Liver (tissue), 3 donors: ENCODE data around the gene ME2.

Experiments
- FOXA2 ChIP-seq: IDR thresholded peaks from 2 replicates; pipeline ENCODE4 v1.6.1; 2016; ENCODE audit warnings: antibody characterized with exemption
- HNF4A ChIP-seq, 2 donors: conservative IDR thresholded peaks; 2 replicates each; pipeline ENCODE4 v1.6.1; 2016; ENCODE audit warnings: antibody characterized with exemption in 2 of 2, mild to moderate bottlenecking in 2 of 2
- RAD21 ChIP-seq, 2 donors: IDR thresholded peaks; 2 replicates each; pipeline ENCODE4 v1.6.1; 2016; ENCODE audit warnings: antibody characterized with exemption in 2 of 2, mild to moderate bottlenecking in 2 of 2
- SP1 ChIP-seq: IDR thresholded peaks from 2 replicates; pipeline ENCODE4 v1.6.1; 2018; ENCODE audit warnings: antibody characterized with exemption, mild to moderate bottlenecking
- TAF1 ChIP-seq: conservative IDR thresholded peaks from 2 replicates; pipeline ENCODE4 v1.6.1; 2016; ENCODE audit warnings: antibody characterized with exemption, mild to moderate bottlenecking
- YY1 ChIP-seq: IDR thresholded peaks from 2 replicates; pipeline ENCODE4 v1.6.1; 2016; ENCODE audit warnings: antibody characterized with exemption, mild to moderate bottlenecking
- TF ChIP-seq, protein P1 (sequence below): IDR thresholded peaks from 2 replicates; pipeline ENCODE4 v1.6.1; 2016; ENCODE audit warnings: antibody characterized with exemption
- TF ChIP-seq, protein P2 (sequence below): fragments of 150-350 bp; IDR thresholded peaks from 2 replicates; pipeline ENCODE4 v1.5.1; 2017; ENCODE audit warnings: improper control_type of control experiment, low read depth, low read length; ENCODE audit not compliant: missing input control
- TF ChIP-seq, protein P3 (sequence below): IDR thresholded peaks from 2 replicates; pipeline ENCODE4 v1.6.1; 2016; ENCODE audit warnings: antibody characterized with exemption
- TF ChIP-seq, protein P4 (sequence below): IDR thresholded peaks from 2 replicates; pipeline ENCODE4 v1.6.1; 2016; ENCODE audit warnings: antibody characterized with exemption, mild to moderate bottlenecking
- donor health status: healthy.
- donor health status: healthy.

DNA sequence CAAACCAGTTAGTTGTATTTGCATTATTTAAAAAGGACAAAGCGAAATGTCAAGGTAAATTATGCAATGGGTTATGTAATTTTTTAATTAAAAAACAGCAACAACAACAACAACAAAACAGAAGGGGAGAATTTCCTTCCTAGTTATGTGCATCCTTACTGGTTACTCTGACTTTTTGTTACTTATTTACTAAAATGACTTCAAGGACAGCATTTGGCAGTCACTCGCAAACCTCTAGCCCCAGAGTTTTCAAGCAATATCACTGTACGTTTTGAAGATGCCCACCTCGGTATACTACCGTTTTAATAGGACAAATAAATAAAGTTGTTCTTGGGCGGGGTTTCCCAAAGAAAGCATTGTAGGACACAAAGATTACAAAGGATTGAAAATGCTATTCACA, 34.4 kb upstream of the ME2 start:
- TF ChIP-seq, protein P1, sequence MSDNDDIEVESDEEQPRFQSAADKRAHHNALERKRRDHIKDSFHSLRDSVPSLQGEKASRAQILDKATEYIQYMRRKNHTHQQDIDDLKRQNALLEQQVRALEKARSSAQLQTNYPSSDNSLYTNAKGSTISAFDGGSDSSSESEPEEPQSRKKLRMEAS = no peak
- TF ChIP-seq, protein P2, sequence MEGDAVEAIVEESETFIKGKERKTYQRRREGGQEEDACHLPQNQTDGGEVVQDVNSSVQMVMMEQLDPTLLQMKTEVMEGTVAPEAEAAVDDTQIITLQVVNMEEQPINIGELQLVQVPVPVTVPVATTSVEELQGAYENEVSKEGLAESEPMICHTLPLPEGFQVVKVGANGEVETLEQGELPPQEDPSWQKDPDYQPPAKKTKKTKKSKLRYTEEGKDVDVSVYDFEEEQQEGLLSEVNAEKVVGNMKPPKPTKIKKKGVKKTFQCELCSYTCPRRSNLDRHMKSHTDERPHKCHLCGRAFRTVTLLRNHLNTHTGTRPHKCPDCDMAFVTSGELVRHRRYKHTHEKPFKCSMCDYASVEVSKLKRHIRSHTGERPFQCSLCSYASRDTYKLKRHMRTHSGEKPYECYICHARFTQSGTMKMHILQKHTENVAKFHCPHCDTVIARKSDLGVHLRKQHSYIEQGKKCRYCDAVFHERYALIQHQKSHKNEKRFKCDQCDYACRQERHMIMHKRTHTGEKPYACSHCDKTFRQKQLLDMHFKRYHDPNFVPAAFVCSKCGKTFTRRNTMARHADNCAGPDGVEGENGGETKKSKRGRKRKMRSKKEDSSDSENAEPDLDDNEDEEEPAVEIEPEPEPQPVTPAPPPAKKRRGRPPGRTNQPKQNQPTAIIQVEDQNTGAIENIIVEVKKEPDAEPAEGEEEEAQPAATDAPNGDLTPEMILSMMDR = no peak
- TF ChIP-seq, protein P3, sequence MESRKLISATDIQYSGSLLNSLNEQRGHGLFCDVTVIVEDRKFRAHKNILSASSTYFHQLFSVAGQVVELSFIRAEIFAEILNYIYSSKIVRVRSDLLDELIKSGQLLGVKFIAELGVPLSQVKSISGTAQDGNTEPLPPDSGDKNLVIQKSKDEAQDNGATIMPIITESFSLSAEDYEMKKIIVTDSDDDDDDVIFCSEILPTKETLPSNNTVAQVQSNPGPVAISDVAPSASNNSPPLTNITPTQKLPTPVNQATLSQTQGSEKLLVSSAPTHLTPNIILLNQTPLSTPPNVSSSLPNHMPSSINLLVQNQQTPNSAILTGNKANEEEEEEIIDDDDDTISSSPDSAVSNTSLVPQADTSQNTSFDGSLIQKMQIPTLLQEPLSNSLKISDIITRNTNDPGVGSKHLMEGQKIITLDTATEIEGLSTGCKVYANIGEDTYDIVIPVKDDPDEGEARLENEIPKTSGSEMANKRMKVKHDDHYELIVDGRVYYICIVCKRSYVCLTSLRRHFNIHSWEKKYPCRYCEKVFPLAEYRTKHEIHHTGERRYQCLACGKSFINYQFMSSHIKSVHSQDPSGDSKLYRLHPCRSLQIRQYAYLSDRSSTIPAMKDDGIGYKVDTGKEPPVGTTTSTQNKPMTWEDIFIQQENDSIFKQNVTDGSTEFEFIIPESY = no peak
- no peak for TF ChIP-seq TAF1
- TF ChIP-seq FOXA2 = no peak
- no peak for TF ChIP-seq RAD21 (IDR thresholded peaks at IDR 0.05)
- no peak for TF ChIP-seq HNF4A (conservative IDR thresholded peaks at IDR 0.05)
- TF ChIP-seq SP1 = no peak
- TF ChIP-seq, protein P4, sequence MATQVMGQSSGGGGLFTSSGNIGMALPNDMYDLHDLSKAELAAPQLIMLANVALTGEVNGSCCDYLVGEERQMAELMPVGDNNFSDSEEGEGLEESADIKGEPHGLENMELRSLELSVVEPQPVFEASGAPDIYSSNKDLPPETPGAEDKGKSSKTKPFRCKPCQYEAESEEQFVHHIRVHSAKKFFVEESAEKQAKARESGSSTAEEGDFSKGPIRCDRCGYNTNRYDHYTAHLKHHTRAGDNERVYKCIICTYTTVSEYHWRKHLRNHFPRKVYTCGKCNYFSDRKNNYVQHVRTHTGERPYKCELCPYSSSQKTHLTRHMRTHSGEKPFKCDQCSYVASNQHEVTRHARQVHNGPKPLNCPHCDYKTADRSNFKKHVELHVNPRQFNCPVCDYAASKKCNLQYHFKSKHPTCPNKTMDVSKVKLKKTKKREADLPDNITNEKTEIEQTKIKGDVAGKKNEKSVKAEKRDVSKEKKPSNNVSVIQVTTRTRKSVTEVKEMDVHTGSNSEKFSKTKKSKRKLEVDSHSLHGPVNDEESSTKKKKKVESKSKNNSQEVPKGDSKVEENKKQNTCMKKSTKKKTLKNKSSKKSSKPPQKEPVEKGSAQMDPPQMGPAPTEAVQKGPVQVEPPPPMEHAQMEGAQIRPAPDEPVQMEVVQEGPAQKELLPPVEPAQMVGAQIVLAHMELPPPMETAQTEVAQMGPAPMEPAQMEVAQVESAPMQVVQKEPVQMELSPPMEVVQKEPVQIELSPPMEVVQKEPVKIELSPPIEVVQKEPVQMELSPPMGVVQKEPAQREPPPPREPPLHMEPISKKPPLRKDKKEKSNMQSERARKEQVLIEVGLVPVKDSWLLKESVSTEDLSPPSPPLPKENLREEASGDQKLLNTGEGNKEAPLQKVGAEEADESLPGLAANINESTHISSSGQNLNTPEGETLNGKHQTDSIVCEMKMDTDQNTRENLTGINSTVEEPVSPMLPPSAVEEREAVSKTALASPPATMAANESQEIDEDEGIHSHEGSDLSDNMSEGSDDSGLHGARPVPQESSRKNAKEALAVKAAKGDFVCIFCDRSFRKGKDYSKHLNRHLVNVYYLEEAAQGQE = no peak
- TF ChIP-seq YY1 = no peak
